Neutrophil (primary cell): Measurements from ENCODE around the gene ZNF407.

Experiments used
- H3K27ac ChIP-seq: fragments of 200-600 bp; sonication (generic); 2 replicates; pipeline ENCODE4 v1.5.1; 2016; ENCODE audit warnings: mild to moderate bottlenecking, moderate library complexity
- H3K27me3 ChIP-seq: fragments of 200-600 bp; sonication (generic); 2 replicates; pipeline ENCODE4 v1.6.0; 2016; ENCODE audit warnings: mild to moderate bottlenecking
- H3K36me3 ChIP-seq: fragments of 200-600 bp; sonication (generic); 2 replicates; pipeline ENCODE4 v1.5.1; 2017
- H3K4me1 ChIP-seq, 2 experiments: fragments of 200-600 bp in 1 of 2; sonication (generic) in 1 of 2; 1 replicate in 1 of 2; 2 replicates in 1 of 2; pipeline versions ENCODE4 v1.5.1 to v1.6.1; 2013 to 2016; ENCODE audit warnings: low read depth in 1 of 2, low read length in 1 of 2, mild to moderate bottlenecking in 1 of 2, moderate library complexity in 1 of 2; ENCODE audit not compliant: control insufficient read depth in 1 of 2, insufficient read depth in 1 of 2
- H3K4me3 ChIP-seq, 2 experiments: fragments of 200-600 bp in 1 of 2; sonication (generic) in 1 of 2; 1 replicate in 1 of 2; 2 replicates in 1 of 2; pipeline ENCODE4 v1.5.1; 2013 to 2016; ENCODE audit warnings: low read depth in 1 of 2, low read length in 1 of 2, mild to moderate bottlenecking in 1 of 2, moderate library complexity in 1 of 2
- H3K9me3 ChIP-seq: fragments of 200-600 bp; sonication (generic); 2 replicates; pipeline ENCODE4 v1.5.1; 2016
- TF ChIP-seq, protein P1 (sequence below): fragments of 200-600 bp; sonication (generic); IDR thresholded peaks from 2 replicates; pipeline ENCODE4 v1.5.1; 2016; ENCODE audit warnings: antibody characterized with exemption

ZNF407 gene

DNA sequence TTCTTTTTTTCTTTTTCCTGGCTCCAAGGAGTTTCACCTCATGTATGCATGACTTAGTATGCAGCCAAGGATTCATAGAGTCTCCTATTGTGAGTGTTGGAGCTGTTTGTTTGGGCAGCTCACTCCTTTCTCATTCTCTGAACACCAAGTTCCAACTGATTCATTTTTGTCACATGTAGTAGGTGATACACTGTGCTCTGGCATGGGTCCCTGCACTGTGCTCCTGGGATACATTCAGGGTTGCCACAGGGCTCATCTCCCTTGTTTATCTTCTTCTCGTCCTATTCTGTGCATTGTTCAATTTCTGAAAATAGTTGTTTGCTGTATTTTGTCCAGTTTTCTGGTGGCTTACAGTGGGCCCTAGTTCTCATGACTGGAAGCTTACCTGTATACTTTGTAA lies 96.8 kb downstream of the ZNF407 start:
- H3K27me3 ChIP-seq, result no peaks in the 10 kb centered on the region
- no peak overlapping the region for H3K27ac ChIP-seq
- H3K9me3 ChIP-seq, result no peaks in the 10 kb centered on the region
- no peaks in the 10 kb centered on the region for H3K36me3 ChIP-seq
- TF ChIP-seq, protein P1, sequence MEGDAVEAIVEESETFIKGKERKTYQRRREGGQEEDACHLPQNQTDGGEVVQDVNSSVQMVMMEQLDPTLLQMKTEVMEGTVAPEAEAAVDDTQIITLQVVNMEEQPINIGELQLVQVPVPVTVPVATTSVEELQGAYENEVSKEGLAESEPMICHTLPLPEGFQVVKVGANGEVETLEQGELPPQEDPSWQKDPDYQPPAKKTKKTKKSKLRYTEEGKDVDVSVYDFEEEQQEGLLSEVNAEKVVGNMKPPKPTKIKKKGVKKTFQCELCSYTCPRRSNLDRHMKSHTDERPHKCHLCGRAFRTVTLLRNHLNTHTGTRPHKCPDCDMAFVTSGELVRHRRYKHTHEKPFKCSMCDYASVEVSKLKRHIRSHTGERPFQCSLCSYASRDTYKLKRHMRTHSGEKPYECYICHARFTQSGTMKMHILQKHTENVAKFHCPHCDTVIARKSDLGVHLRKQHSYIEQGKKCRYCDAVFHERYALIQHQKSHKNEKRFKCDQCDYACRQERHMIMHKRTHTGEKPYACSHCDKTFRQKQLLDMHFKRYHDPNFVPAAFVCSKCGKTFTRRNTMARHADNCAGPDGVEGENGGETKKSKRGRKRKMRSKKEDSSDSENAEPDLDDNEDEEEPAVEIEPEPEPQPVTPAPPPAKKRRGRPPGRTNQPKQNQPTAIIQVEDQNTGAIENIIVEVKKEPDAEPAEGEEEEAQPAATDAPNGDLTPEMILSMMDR, result no peak
- no peak overlapping the region for H3K4me3 ChIP-seq
- H3K4me1 ChIP-seq, result no peaks in the 10 kb centered on the region

DNA sequence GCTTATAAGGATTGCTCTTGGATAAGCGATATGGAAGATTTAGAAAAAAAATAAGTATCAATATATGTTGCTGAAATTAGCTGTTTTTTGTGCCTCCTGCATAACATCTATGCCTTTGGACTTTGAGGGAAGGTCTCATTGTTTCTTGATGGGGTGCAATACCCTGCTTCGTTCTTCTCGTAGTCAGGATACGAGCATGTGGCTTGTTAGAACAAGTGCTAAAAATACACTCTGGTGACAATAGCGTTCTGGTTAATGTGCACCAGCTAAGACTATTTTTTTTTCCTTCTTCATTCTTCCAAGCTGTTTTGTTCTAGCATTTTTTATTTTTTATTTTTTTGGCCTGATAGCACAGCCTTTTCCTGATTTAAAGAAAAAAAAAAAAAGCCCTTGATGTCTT lies 97.5 kb downstream of the ZNF407 start:
- Histone ChIP-seq H3K27ac (no peak overlapping the region), H3K4me3 (no peak overlapping the region), H3K27me3 (no peaks in the 10 kb centered on the region), H3K4me1 (no peaks in the 10 kb centered on the region), H3K36me3 (no peaks in the 10 kb centered on the region), H3K9me3 (no peaks in the 10 kb centered on the region)
- TF ChIP-seq, protein P1, result no peak

DNA sequence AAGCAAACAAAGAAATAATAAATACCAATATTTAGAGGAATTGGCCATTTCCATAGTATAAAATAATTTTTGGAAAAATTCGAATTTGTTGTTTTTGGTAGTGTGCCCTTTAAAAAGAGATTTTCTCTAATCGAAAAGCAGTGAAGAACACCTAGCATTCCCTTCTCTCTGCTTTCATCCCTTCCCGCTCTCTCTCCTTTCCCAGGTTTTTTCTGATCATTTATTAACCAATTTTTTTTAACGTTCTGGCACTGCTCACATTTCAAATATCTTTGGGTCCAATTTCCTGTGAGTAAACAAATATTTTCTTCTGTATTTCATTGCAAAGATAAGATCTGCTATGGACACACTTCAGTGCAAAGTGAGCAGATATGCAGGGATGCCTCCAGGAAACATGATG lies 101.2 kb downstream of the ZNF407 start:
- TF ChIP-seq, protein P1, result no peak
- no peak overlapping the region for H3K27ac ChIP-seq
- no peaks in the 10 kb centered on the region for H3K9me3 ChIP-seq
- H3K27me3 ChIP-seq, result no peaks in the 10 kb centered on the region
- no peaks in the 10 kb centered on the region for H3K4me1 ChIP-seq
- H3K4me3 ChIP-seq, result no peak overlapping the region
- H3K36me3 ChIP-seq, result no peaks in the 10 kb centered on the region

DNA sequence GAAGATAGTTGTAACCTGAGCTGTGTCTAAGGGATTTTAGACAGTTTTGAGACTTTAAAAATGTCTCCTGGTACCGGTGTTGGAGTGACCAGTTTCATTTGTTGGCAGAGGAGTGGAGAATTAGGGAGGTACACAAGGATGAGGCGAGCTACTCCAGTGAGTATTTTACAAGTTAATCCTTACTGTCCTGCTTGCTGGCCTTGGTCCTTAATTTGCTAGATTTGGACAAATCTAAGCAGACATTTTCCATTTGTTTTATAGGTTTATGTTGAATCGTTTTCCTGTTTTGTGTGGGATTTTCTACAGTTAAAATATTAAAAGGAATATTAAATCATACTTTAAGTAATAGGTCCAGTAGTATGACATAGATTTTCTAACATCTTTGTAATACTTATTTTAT lies 101.8 kb downstream of the ZNF407 start:
- H3K9me3 ChIP-seq, result no peaks in the 10 kb centered on the region

DNA sequence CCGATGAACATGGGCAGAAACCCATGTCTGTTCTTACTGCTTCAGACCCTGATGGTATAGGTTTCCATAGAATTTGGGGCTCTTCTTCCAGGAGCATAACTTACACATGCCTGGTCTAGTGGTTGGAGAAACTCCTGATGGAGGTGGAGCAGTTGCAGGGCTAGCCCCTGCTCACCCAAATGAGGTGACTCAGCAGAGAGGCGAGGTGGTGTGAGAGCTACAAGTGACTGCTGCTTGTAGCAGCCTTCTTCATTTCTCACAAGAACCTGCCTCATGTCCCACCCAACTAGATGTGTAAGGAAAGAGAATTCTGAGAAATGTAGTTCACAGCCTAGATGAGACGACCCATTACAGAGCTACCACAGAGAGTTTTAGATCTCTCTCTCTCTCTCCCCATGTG lies 105.3 kb downstream of the ZNF407 start:
- Histone ChIP-seq H3K36me3 (no peaks in the 10 kb centered on the region), H3K4me1 (no peaks in the 10 kb centered on the region), H3K9me3 (no peaks in the 10 kb centered on the region), H3K27me3 (no peaks in the 10 kb centered on the region), H3K4me3 (no peak overlapping the region), H3K27ac (no peak overlapping the region)
- TF ChIP-seq, protein P1, result no peak

More for the DNA sequence above, 101.8 kb downstream of the ZNF407 start:
- no peaks in the 10 kb centered on the region for H3K36me3 ChIP-seq
- H3K4me1 ChIP-seq, result no peaks in the 10 kb centered on the region
- no peak overlapping the region for H3K4me3 ChIP-seq
- H3K27me3 ChIP-seq, result no peaks in the 10 kb centered on the region
- TF ChIP-seq, protein P1, result no peak
- H3K27ac ChIP-seq, result no peak overlapping the region

DNA sequence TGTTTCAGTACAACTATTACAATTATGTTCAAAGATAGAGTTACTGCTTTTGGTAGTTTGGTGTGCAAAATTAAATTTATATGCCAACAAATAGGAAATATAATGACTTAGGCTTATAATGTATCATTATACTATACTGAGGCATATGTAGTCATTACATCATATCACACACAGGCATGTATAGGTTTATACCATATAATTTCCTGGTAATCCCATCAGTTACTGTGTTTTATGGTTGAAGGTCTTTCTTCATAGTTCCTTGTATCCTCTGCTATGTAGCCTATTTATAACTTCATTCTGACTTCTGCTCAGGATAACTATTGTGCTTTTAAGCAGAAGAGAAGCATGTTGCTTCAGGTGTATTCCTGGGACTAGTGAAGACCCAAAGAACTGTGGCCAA lies 110.5 kb downstream of the ZNF407 start:
- Histone ChIP-seq H3K4me1 (no peaks in the 10 kb centered on the region), H3K9me3 (no peaks in the 10 kb centered on the region), H3K36me3 (peaks cover 4% of the 10 kb centered on the region), H3K27me3 (no peaks in the 10 kb centered on the region), H3K27ac (no peak overlapping the region), H3K4me3 (no peak overlapping the region)
- TF ChIP-seq, protein P1, result no peak
